NCI-H2227 (cell line): ENCODE data around the gene PDHX.
"Not testable (repeated sequence)": the region's sequence is repeated elsewhere in the genome, so short reads cannot be mapped to it uniquely, and the experiment has no call there.

ENCODE experiments used
- DNase-seq: peaks from one replicate; lab custom pipeline; 2025; ENCODE audit not compliant: unreplicated experiment; lab: John Stamatoyannopoulos, UW

The PDHX gene

GRCh38 chr11:35015621-35016387 lies 99.4 kb downstream of the PDHX start:
- DNase-seq, result no peak

- DNase-seq, result no peak
Measured at GRCh38 chr11:35016916-35017315, 100.5 kb downstream of the PDHX start.

- no peak for DNase-seq
Measured at GRCh38 chr11:35017528-35018342, 101.3 kb downstream of the PDHX start.

GRCh38 chr11:35021589-35021988 lies 105.2 kb downstream of the PDHX start:
- no peak for DNase-seq

GRCh38 chr11:35023940-35024339 lies 107.5 kb downstream of the PDHX start:
- DNase-seq, result not testable (repeated sequence)

- DNase-seq, result not testable (repeated sequence)
Measured at GRCh38 chr11:35028007-35028406, 111.6 kb downstream of the PDHX start.

- DNase-seq, result no peak
Measured at GRCh38 chr11:35029979-35030682, 113.7 kb downstream of the PDHX start.

GRCh38 chr11:35030716-35031213 lies 114.3 kb downstream of the PDHX start:
- DNase-seq, result peak; percentile 24

GRCh38 chr11:35031346-35031745 lies 114.9 kb downstream of the PDHX start:
- DNase-seq, result no peak

- DNase-seq, result no peak
Measured at GRCh38 chr11:35031867-35032266, 115.4 kb downstream of the PDHX start.

- DNase-seq, result no peak
Measured at GRCh38 chr11:35033011-35033410, 116.6 kb downstream of the PDHX start.

GRCh38 chr11:35034401-35034800 lies 118.0 kb downstream of the PDHX start:
- no peak for DNase-seq

- no peak for DNase-seq
Measured at GRCh38 chr11:35035894-35036408, 119.5 kb downstream of the PDHX start.

- no peak for DNase-seq
Measured at GRCh38 chr11:35036639-35037038, 120.2 kb downstream of the PDHX start.

- no peak for DNase-seq
Measured at GRCh38 chr11:35038211-35038928, 122.0 kb downstream of the PDHX start.

- DNase-seq, result no peak
Measured at GRCh38 chr11:35039076-35039475, 122.7 kb downstream of the PDHX start.

GRCh38 chr11:35040221-35040942 lies 124.0 kb downstream of the PDHX start:
- DNase-seq, result no peak

- DNase-seq, result no peak
Measured at GRCh38 chr11:35041070-35041554, 124.7 kb downstream of the PDHX start.

GRCh38 chr11:35042224-35042623 lies 125.8 kb downstream of the PDHX start:
- DNase-seq, result no peak

GRCh38 chr11:35042913-35043312 lies 126.5 kb downstream of the PDHX start:
- no peak for DNase-seq
